Uterus (tissue), 2 donors: Measurements from ENCODE around the gene INIP.

Experiments
- CTCF ChIP-seq, 4 experiments: fragments of 200-600 bp in 2 of 4; fragments of 450-650 bp in 2 of 4; sonication (generic) in 2 of 4; IDR thresholded peaks; one replicate each; pipeline ENCODE4 v1.5.1; 2016 to 2019; ENCODE audit warnings: antibody characterized with exemption in 4 of 4, mild to moderate bottlenecking in 2 of 4, moderate library complexity in 1 of 4
- POLR2A ChIP-seq, 2 donors: fragments of 450-650 bp; IDR thresholded peaks; one replicate each; pipeline ENCODE4 v1.6.1; 2016; ENCODE audit warnings: antibody characterized with exemption in 2 of 2, mild to moderate bottlenecking in 1 of 2, moderate library complexity in 1 of 2

GRCh38 chr9:112654282-112654681, 63.6 kb downstream of the INIP start:
- TF ChIP-seq CTCF (IDR thresholded peaks at IDR 0.05) = no peak
- no peak for TF ChIP-seq POLR2A (IDR thresholded peaks at IDR 0.05)
